Skeletal muscle satellite cell (primary cell): Measurements from ENCODE around the gene SEC14L2.
"Not testable (repeated sequence)": the region's sequence is repeated elsewhere in the genome, so short reads cannot be mapped to it uniquely, and the experiment has no call there.

Source experiments
- H3K27me3 ChIP-seq: 2 replicates; pipeline ENCODE4 v1.7.0; 2013; ENCODE audit warnings: low read length; ENCODE audit not compliant: control insufficient read depth, insufficient read depth
- H3K36me3 ChIP-seq: 2 replicates; pipeline ENCODE4 v1.7.0; 2013; ENCODE audit warnings: mild to moderate bottlenecking, control low read depth, low read length; ENCODE audit not compliant: insufficient read depth
- H3K4me1 ChIP-seq: 2 replicates; pipeline ENCODE4 v1.7.0; 2013; ENCODE audit warnings: low read length; ENCODE audit not compliant: control insufficient read depth, insufficient read depth
- H3K4me2 ChIP-seq: 2 replicates; pipeline ENCODE4 v1.7.0; 2013; ENCODE audit warnings: mild to moderate bottlenecking, low read length
- H3K4me3 ChIP-seq: 2 replicates; pipeline ENCODE4 v1.7.0; 2013; ENCODE audit warnings: low read length
- H3K9ac ChIP-seq: 2 replicates; pipeline ENCODE4 v1.7.0; 2013; ENCODE audit warnings: mild to moderate bottlenecking, low read depth, low read length, moderate library complexity
- H3K9me3 ChIP-seq: replicated peaks from 2 replicates; pipeline ENCODE4 v1.7.0; 2013; ENCODE audit warnings: mild to moderate bottlenecking, control low read depth, low read length

The SEC14L2 gene

DNA sequence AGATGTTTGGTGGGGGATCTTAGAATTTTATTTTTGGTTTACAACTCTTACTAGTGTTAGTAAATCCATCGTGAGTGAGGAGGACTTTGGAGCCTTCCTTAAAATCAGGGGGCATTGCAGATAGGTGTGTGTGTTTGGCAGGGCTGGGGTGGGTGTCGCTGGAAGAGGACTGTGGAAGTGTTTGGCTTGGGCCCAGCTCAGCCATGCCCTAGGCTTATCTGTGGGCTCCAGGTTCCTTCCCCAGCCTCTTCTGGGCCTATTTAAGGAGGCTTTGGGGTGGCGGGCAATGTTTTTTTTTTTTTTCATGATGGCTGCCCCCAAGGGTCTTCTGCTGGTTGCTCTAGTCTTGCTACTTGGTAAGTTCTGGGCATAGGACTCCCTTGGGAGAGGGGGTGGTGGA is 50.8 kb downstream of the SEC14L2 start:
- Histone ChIP-seq H3K4me3 (no peak overlapping the region), H3K27me3 (peaks cover 11% of the 10 kb centered on the region), H3K4me2 (no peak overlapping the region), H3K9ac (no peak overlapping the region), H3K9me3 (no peaks in the 10 kb centered on the region), H3K4me1 (peaks cover 22% of the 10 kb centered on the region), H3K36me3 (no peaks in the 10 kb centered on the region)

DNA sequence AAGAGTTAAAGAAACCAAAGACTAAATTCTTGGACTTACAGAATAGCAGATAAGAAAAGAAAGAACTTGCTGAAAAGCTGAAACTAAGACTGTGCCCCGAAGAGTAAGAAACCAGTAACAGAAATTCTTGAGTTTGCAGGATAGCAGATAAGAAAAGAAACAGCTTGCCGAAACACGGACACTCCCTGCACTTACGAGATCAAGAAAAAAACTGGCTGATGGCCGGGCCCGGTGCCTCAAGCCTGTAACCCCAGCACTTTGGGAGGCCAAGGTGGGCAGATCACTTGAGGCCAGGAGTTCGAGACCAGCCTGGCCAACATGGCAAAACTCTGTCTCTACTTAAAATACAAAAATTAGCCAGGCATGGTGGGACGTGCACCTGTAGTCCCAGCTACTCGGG is 54.7 kb downstream of the SEC14L2 start:
- not testable (repeated sequence) for H3K4me3 ChIP-seq, H3K9ac ChIP-seq, H3K36me3 ChIP-seq, H3K9me3 ChIP-seq, H3K4me2 ChIP-seq, H3K4me1 ChIP-seq
- H3K27me3 ChIP-seq = peaks cover 27% of the 10 kb centered on the region

GRCh38 chr22:30452861-30453260 is 56.0 kb downstream of the SEC14L2 start:
- Histone ChIP-seq H3K27me3 (peaks cover 32% of the 10 kb centered on the region), H3K36me3 (no peaks in the 10 kb centered on the region), H3K9ac (no peak overlapping the region), H3K4me3 (no peak overlapping the region), H3K4me2 (no peak overlapping the region), H3K9me3 (no peaks in the 10 kb centered on the region), H3K4me1 (no peaks in the 10 kb centered on the region)

GRCh38 chr22:30453731-30454510 is 57.1 kb downstream of the SEC14L2 start:
- H3K27me3 ChIP-seq = peaks cover 32% of the 10 kb centered on the region
- H3K9me3 ChIP-seq = no peaks in the 10 kb centered on the region
- H3K36me3 ChIP-seq = no peaks in the 10 kb centered on the region
- no peaks in the 10 kb centered on the region for H3K4me1 ChIP-seq
- no peak overlapping the region for H3K9ac ChIP-seq
- H3K4me3 ChIP-seq = no peak overlapping the region
- no peak overlapping the region for H3K4me2 ChIP-seq

GRCh38 chr22:30455075-30455840 is 58.4 kb downstream of the SEC14L2 start:
- Histone ChIP-seq H3K4me1 (no peaks in the 10 kb centered on the region), H3K9ac (no peak overlapping the region), H3K4me3 (no peak overlapping the region), H3K36me3 (no peaks in the 10 kb centered on the region), H3K9me3 (no peaks in the 10 kb centered on the region), H3K27me3 (peaks cover 27% of the 10 kb centered on the region), H3K4me2 (no peak overlapping the region)

GRCh38 chr22:30457981-30458380 is 61.2 kb downstream of the SEC14L2 start:
- Histone ChIP-seq H3K36me3 (no peaks in the 10 kb centered on the region), H3K9me3 (no peaks in the 10 kb centered on the region), H3K4me3 (no peak overlapping the region), H3K9ac (no peak overlapping the region), H3K4me2 (no peak overlapping the region), H3K27me3 (peaks cover 20% of the 10 kb centered on the region), H3K4me1 (no peaks in the 10 kb centered on the region)

DNA sequence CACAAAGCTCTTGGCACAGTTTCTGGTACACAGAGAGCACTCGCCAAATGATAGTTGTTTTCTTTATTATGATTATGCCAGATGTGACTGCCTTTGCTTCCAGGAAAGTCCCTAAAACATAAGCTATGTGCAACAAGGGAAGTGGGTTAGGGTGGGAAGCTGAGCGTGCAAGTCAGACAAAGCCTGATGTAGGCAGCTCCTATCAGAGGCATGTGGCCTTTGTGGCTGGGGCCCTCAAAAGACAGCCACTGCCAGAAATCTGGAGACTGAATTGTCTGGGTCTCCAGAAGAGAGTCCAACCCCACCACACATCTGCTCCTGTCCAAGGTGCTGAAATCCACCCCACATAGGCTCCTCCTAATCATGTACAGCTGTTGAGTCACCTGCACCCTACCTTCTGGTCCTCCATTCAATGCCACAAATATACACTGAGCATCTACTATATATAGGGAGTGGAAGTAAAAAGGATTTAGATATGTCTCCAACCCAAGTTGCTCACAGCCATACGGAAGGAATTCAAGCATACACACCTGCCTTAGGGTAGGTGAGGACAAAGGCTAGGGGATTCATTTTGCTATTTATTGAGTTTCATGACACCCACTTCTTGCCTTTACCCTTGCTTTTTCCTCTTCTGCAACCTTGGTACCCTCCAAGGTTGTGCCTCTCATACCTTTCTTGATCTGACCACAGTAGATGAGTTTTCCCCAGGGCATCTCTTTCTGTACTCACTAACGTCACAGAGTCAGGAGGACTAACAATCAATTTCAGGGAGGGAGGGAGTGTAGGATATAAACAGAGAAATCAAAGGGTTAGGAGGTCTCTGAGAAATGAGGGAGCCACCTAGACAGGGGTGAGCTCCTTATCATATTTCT is 62.6 kb downstream of the SEC14L2 start:
- no peak overlapping the region for H3K4me3 ChIP-seq
- no peak overlapping the region for H3K4me2 ChIP-seq
- no peaks in the 10 kb centered on the region for H3K9me3 ChIP-seq
- no peaks in the 10 kb centered on the region for H3K4me1 ChIP-seq
- no peaks in the 10 kb centered on the region for H3K36me3 ChIP-seq
- H3K27me3 ChIP-seq = peaks cover 11% of the 10 kb centered on the region
- no peak overlapping the region for H3K9ac ChIP-seq

DNA sequence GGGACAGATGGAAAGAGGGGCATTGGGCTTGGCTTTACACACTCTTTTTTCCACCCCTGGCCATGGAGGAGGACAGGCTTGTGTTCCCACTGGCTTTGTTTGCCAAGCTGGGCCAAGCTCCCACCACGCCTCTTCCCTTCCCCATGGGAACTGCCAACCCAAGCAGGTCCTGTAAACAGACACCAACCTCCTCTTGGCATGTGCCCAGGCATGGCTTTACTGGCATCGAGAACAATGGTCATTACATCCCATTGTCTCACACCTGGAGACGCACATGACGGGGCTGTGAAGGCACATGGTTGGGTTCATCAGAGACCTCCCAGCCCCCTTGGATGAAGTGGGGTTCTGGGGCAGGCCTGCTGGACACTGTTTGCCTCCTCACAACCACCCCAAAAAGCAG is 63.3 kb downstream of the SEC14L2 start:
- H3K9ac ChIP-seq = no peak overlapping the region
- H3K4me1 ChIP-seq = no peaks in the 10 kb centered on the region
- H3K4me3 ChIP-seq = no peak overlapping the region
- H3K36me3 ChIP-seq = no peaks in the 10 kb centered on the region
- peaks cover 17% of the 10 kb centered on the region for H3K27me3 ChIP-seq
- H3K4me2 ChIP-seq = no peak overlapping the region
- H3K9me3 ChIP-seq = no peaks in the 10 kb centered on the region

- not testable (repeated sequence) for H3K9me3 ChIP-seq, H3K4me2 ChIP-seq, H3K4me1 ChIP-seq, H3K9ac ChIP-seq, H3K36me3 ChIP-seq, H3K4me3 ChIP-seq
- peaks cover 17% of the 10 kb centered on the region for H3K27me3 ChIP-seq
Observed at GRCh38 chr22:30460555-30460954, 63.7 kb downstream of the SEC14L2 start.

DNA sequence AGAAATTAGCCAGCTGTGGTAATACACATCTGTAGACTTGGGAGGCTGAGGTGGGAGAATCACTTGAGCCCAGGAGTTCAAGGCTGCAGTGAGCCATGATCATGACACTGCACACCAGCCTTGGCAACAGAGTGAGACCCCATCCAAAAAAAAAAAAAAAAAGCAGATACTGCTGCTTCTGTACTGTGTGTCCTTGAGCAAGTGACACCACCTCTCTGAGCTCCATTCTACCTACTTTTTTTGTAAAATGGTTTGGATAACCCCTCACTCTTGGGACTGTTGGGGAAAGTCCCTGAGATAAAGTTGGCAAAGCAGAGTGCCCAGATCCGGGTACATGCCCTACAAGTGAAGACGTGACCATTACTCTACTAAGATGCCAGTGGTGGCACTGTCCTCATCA is 72.3 kb downstream of the SEC14L2 start:
- H3K9ac ChIP-seq = no peak overlapping the region
- no peak overlapping the region for H3K4me2 ChIP-seq
- no peaks in the 10 kb centered on the region for H3K36me3 ChIP-seq
- no peaks in the 10 kb centered on the region for H3K4me1 ChIP-seq
- no peak overlapping the region for H3K4me3 ChIP-seq
- H3K27me3 ChIP-seq = peaks cover 67% of the 10 kb centered on the region
- no peaks in the 10 kb centered on the region for H3K9me3 ChIP-seq

DNA sequence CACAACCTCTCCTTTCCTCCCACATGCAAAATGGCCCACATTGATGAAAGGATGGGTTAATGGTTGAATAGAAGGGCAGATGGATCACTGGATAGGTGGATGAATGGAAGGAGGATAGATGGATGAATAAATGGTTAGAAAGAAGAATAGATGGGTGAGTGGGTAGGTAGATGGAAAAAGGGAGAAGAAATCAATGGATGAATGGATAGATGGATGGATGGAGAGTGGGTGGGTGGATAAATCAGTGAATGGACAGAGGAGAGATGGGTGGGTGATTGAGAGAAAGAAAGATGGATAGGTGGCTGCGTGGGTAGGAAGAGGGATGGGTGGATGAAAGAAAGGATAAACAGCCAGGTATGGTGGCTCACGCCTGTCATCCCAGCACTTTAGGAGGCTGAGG is 73.8 kb downstream of the SEC14L2 start:
- Histone ChIP-seq H3K9ac (no peak overlapping the region), H3K36me3 (no peaks in the 10 kb centered on the region), H3K4me3 (no peak overlapping the region), H3K4me1 (no peaks in the 10 kb centered on the region), H3K9me3 (no peaks in the 10 kb centered on the region), H3K27me3 (peaks cover 69% of the 10 kb centered on the region), H3K4me2 (no peak overlapping the region)
